AML-193 (cell line): ENCODE data around the gene EIF4H.
"Not testable (repeated sequence)": the region's sequence is repeated elsewhere in the genome, so short reads cannot be mapped to it uniquely, and the experiment has no call there.

ENCODE experiments used
- DNase-seq, 2 experiments: peaks; one replicate each; lab custom pipeline; 2025; lab: John Stamatoyannopoulos, UW

EIF4H gene

DNA sequence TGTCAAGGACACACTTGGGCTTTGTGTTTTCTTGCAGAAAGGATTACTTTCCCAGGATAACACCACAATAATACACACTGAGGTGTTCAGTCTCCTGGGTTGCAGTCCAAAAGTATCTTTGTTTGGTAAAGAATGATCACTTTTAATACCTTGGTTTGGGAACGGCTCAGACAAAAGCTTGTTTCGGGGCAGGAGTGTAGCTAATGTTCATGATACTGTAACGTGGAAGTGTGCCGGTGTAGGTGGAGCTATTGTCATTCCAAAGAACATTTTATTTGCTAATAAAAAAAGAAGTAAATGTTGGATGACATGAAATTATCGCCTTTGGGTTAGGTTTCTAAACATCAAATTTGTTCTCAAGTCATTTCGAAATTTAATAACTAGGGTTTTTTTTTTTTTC is 1.2 kb downstream of the EIF4H start:
- no peak for DNase-seq

DNA sequence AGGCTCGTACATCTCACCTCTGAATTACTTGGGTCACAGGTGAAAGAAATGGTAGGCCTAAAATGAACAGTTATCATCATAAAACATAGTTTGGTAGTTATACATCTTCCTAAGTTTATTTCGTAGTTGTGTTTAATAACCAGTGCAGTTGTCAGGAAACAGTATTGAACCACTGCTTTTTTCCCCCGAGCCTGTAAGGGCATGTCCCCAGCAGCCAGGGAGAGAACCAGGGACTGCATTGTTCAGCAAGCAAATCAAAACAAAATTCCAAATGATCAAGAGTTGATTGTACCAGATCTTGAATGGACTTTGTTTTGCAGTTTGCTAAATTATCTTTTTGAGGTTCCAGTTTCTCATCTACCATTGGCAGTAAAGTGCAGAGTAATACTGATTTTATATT is 2.4 kb downstream of the EIF4H start:
- no peak for DNase-seq

- DNase-seq: no peak
These were observed 4.5 kb downstream of the EIF4H start for GRCh38 chr7:74178632-74179031.

- no peak for DNase-seq
These were observed 5.9 kb downstream of the EIF4H start for GRCh38 chr7:74179935-74180604.

- no peak for DNase-seq
These were observed 6.7 kb downstream of the EIF4H start for GRCh38 chr7:74180866-74181265.

DNA sequence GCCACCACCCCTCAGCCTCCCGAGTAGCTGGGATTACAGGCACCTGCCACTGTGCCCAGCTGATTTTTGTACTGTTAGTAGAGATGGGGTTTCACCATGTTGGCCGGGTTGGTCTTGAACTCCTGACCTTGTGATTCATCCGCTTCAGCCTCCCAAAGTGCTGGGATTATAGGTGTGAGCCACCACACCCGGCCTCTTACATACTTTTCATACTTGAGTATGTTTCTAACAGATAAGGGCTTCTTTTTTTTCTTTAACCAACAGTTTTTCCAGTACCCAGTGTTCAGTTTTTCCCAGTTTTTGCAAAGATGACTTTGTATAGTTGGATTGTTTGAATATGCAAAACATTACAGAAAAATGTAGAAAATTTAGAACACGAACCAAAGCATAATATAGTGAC is 7.7 kb downstream of the EIF4H start:
- no peak for DNase-seq

GRCh38 chr7:74182453-74183090 is 8.4 kb downstream of the EIF4H start:
- DNase-seq: no peak

DNA sequence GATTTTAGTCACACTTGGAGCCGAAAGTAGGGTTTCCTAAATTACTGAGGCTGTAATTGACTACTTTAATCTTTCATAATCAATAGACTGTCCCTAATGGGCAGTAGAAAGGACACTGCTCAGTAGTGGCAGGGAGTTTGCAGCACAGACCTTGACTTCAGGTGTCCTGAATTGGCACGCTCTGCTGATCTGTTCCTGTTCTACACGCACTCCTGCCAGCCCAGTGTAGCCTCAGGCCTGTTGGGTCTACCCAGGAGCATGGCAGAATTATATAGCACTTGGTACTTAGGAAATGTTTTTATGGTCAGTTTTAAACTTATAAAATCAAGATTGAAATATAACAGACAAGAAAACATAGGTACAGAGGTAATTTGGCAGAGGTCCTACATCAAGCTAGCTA is 9.0 kb downstream of the EIF4H start:
- DNase-seq: no peak

GRCh38 chr7:74183653-74184450 is 9.7 kb downstream of the EIF4H start:
- no peak for DNase-seq

GRCh38 chr7:74185016-74185415 is 10.9 kb downstream of the EIF4H start:
- DNase-seq: no peak

DNA sequence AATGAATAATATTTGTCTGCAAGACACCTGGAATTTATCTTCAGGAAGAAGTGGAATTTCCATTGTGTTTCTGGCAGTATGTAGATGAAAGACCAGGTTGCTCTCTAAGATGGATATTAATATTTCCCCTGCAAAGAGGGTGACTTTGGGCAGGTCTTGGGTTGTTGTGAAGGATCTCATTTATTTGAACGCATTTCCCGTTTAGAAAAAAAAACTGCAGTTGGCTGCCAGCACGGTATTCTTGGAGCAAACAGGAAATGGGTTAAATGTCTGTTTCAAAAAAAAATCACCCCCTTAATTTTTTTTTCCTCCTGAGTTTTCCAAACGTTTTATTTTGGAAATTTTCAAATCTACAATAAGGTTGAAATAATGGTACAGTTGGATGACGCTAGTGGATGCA is 11.5 kb downstream of the EIF4H start:
- DNase-seq: no peak

- no peak for DNase-seq
These were observed 13.9 kb downstream of the EIF4H start for GRCh38 chr7:74187915-74188675.

DNA sequence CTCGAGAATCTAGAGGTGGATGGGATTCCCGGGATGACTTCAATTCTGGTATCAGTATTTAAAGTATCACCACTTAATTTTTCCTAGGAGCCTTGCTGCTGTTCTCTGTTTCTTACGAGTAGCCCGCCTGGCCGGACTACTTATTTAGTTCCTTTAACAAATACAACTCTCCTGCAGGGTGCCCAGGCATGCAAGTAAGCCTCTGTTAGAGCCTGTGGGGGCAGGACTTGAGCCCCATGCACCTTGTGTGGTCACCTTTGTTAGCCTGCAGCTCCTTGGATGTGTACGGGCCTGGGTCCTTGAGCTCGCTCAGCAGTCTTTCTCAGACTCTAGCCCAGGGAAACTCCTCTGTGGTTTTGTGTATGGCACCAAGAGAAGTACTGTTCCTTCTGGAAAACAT is 16.1 kb downstream of the EIF4H start:
- no peak for DNase-seq

DNA sequence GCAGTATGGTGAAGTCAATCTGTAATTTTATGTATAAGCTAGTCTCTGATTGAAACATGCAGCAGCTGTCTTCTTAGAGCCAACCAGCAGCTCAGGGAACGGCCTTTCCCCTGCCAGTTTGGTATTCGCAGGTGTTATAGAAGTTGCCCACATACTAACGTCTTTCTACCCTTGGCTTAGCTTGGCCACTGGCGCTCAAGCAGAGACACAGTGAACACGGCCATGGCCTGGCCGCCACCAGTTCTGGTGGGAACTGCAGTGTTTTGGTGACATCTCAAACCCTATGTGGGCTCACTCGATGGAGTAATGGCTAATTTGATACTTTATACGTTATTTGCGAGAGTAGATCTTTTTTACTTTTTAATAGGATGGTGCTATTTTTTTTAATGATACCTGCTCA is 17.1 kb downstream of the EIF4H start:
- no peak for DNase-seq

DNA sequence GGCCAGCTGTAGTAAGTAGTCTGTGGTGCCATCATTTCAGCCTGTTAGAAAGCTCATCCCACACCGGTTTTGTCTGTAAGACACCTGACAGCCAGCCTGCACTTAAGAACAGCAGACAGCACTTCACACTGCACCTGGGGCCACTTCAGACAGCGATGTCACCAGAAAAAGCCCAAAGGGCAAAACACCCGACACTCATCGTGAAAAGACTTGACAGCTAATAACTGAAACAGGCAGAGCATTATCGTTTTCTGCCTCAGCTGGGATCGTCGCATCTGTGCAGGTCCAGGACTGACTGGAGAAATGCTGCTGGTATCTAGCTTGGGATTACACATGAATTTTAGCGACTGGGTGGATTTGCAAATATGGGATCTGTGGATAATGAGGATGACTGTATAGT is 18.9 kb downstream of the EIF4H start:
- DNase-seq: no peak

DNA sequence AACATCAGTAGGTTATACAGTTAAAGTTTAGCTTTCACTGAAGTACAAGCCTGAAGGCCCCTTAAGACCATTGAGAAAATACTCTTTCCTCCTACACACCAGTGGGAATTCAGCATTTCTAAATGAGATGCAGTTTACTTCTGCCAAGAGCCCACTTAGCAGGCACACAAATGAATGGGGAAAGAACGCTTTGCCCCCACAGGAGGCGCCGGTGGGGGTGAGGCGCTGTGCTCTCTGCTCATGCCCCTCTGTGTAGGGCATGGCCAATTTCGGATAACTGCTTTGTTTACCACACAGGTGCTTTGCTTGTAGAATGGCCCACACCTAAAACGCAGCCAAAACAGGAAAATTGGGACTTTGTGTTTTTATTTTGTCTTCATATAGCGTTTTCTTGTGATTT is 19.8 kb downstream of the EIF4H start:
- no peak for DNase-seq

GRCh38 chr7:74194686-74195085 is 20.5 kb downstream of the EIF4H start:
- no peak for DNase-seq

GRCh38 chr7:74195139-74195860 is 21.1 kb downstream of the EIF4H start:
- not testable (repeated sequence) for DNase-seq

GRCh38 chr7:74195968-74196654 is 22.0 kb downstream of the EIF4H start:
- not testable (repeated sequence) for DNase-seq

- no peak for DNase-seq
These were observed 23.4 kb downstream of the EIF4H start for GRCh38 chr7:74197449-74198124.
